ENCODE measurements around the gene SPDYE3.
"Not testable (repeated sequence)": the region's sequence is repeated elsewhere in the genome, so short reads cannot be mapped to it uniquely, and the experiment has no call there.

Gene SPDYE3

GRCh38 chr7:100288258-100288657 is 19.2 kb upstream of the SPDYE3 start:
- DNase-seq = not testable (repeated sequence)

- not testable (repeated sequence) for DNase-seq
Observed at GRCh38 chr7:100292162-100292561, 15.3 kb upstream of the SPDYE3 start.

- DNase-seq = not testable (repeated sequence)
Observed at GRCh38 chr7:100295269-100295668, 12.2 kb upstream of the SPDYE3 start.

- not testable (repeated sequence) for DNase-seq
Observed at GRCh38 chr7:100297852-100298631, 9.5 kb upstream of the SPDYE3 start.

- DNase-seq = not testable (repeated sequence)
Observed at GRCh38 chr7:100298632-100298895, 8.9 kb upstream of the SPDYE3 start.

GRCh38 chr7:100304526-100304925 is 3.0 kb upstream of the SPDYE3 start:
- not testable (repeated sequence) for DNase-seq

- DNase-seq = not testable (repeated sequence)
Observed at GRCh38 chr7:100318329-100318728, 10.8 kb downstream of the SPDYE3 start.

GRCh38 chr7:100321648-100322047 is 14.1 kb downstream of the SPDYE3 start:
- not testable (repeated sequence) for DNase-seq

- DNase-seq = not testable (repeated sequence)
Observed at GRCh38 chr7:100324194-100324593, 16.7 kb downstream of the SPDYE3 start.

- not testable (repeated sequence) for DNase-seq
Observed at GRCh38 chr7:100325671-100326070, 18.2 kb downstream of the SPDYE3 start.

GRCh38 chr7:100326914-100327313 is 19.4 kb downstream of the SPDYE3 start:
- not testable (repeated sequence) for DNase-seq

- DNase-seq = peak; percentile 93
Observed at GRCh38 chr7:100335566-100336466, 28.3 kb downstream of the SPDYE3 start.

- not testable (repeated sequence) for DNase-seq
Observed at GRCh38 chr7:100338083-100338696, 30.7 kb downstream of the SPDYE3 start.

GRCh38 chr7:100341286-100341685 is 33.8 kb downstream of the SPDYE3 start:
- DNase-seq = not testable (repeated sequence)

GRCh38 chr7:100342765-100343164 is 35.3 kb downstream of the SPDYE3 start:
- no peak for DNase-seq

GRCh38 chr7:100344124-100344559 is 36.6 kb downstream of the SPDYE3 start:
- not testable (repeated sequence) for DNase-seq

- DNase-seq = peak; percentile 91
Observed at GRCh38 chr7:100344560-100345287, 37.2 kb downstream of the SPDYE3 start.

GRCh38 chr7:100345288-100345672 is 37.8 kb downstream of the SPDYE3 start:
- DNase-seq = peak; percentile 68

- no peak for DNase-seq
Observed at GRCh38 chr7:100346921-100347320, 39.4 kb downstream of the SPDYE3 start.

GRCh38 chr7:100348805-100349204 is 41.3 kb downstream of the SPDYE3 start:
- DNase-seq = no peak

- no peak for DNase-seq
Observed at GRCh38 chr7:100349757-100350156, 42.3 kb downstream of the SPDYE3 start.

GRCh38 chr7:100351657-100352058 is 44.2 kb downstream of the SPDYE3 start:
- no peak for DNase-seq

Data from hematopoietic multipotent progenitor cell treated with erythropoietin and hydrocortisone succinate and interleukin-3 and kit ligand, for 8 days (in vitro differentiated cells).